ENCODE data around the gene IMPA2. TPM values are rescaled to one million over a fixed set of nuclear protein-coding genes. Genes with fewer than 3 reads are reported as not detected.

IMPA2 gene
- 56.8 and 57.8 TPM in 2 replicates for total RNA-seq

DNA sequence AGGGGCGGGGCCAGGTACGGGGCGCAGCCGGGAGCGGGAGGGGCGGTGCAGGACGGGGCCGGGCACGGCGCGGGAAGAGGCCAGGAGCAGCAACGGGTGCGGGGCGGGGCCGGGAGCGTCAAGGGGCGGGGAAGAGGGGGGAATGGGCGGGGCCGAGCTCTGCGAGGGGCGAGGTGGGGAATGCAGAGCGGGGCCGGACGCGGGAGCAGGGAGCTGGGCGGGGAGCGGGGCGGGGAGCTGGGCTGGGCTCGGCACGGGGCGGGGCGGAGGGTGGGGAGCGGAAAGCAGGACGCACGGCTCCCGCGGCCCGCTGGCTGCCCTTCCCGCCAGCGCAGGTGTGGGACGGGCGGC, at the start of gene IMPA2:
TSS of gene IMPA2 (plus strand) at position 316 of the 351 bp plus-strand sequence. CDS start 163 bp downstream, outside the sequence.

Other genes with a start within 250 kb of the IMPA2 start
- gene CHMP1B, start 130.1 kb upstream of the IMPA2 start, total RNA-seq = 64.1 and 69.8 TPM in 2 replicates
- 14.0 and 14.1 TPM in 2 replicates for gene MPPE1, start 73.2 kb upstream of the IMPA2 start, total RNA-seq
- not detected in 2 replicates for gene ANKRD62, start 112.3 kb downstream of the IMPA2 start, total RNA-seq

Measured in airway epithelial cell (primary cell).